Liver (tissue), 9 donors: Measurements from ENCODE around the gene NAALADL1. TPM values are rescaled to one million over a fixed set of nuclear protein-coding genes. Genes with fewer than 3 reads are reported as not detected.

ENCODE experiments used
- DNase-seq: peaks from one replicate; pipeline ENCODE4 v3.0.0-alpha.2; 2017; ENCODE audit warnings: low spot score
- H3K27ac ChIP-seq, 2 donors: one replicate each; pipeline ENCODE4 v1.7.0; 2013; ENCODE audit warnings: inconsistent platforms in 2 of 2, low read length in 2 of 2, control low read depth in 1 of 2, low read depth in 1 of 2, mild to moderate bottlenecking in 1 of 2
- H3K27me3 ChIP-seq, 4 donors: one replicate each; pipeline versions ENCODE4 v1.6.1 to v1.7.0; 2013; ENCODE audit warnings: low read length in 3 of 4, inconsistent platforms in 1 of 4, mild to moderate bottlenecking in 1 of 4, moderate library complexity in 1 of 4; ENCODE audit not compliant: control insufficient read depth in 4 of 4, insufficient read depth in 4 of 4
- H3K36me3 ChIP-seq, 4 donors: one replicate each; pipeline versions ENCODE4 v1.6.1 to v1.7.0; 2013; ENCODE audit warnings: low read length in 3 of 4, mild to moderate bottlenecking in 3 of 4, low read depth in 1 of 4, moderate library complexity in 1 of 4; ENCODE audit not compliant: control insufficient read depth in 4 of 4, insufficient read depth in 3 of 4
- H3K4me1 ChIP-seq, 4 donors: one replicate each; pipeline versions ENCODE4 v1.6.1 to v1.7.0; 2013; ENCODE audit warnings: low read length in 3 of 4, mild to moderate bottlenecking in 3 of 4, moderate library complexity in 1 of 4; ENCODE audit not compliant: control insufficient read depth in 4 of 4, insufficient read depth in 4 of 4
- H3K4me3 ChIP-seq, 3 donors: one replicate each; pipeline versions ENCODE4 v1.6.1 to v1.7.0; 2013; ENCODE audit warnings: low read length in 3 of 3, control low read depth in 1 of 3, low read depth in 1 of 3, mild to moderate bottlenecking in 1 of 3
- H3K9ac ChIP-seq, 2 donors: one replicate each; pipeline ENCODE4 v1.7.0; 2013; ENCODE audit warnings: low read length in 2 of 2, mild to moderate bottlenecking in 2 of 2, moderate library complexity in 2 of 2, control low read depth in 1 of 2, low read depth in 1 of 2
- H3K9me3 ChIP-seq, 4 donors: one replicate each; pipeline versions ENCODE4 v1.6.1 to v1.7.0; 2013; ENCODE audit warnings: low read length in 3 of 4; ENCODE audit not compliant: control insufficient read depth in 4 of 4
- EGR1 ChIP-seq, 2 donors: IDR thresholded peaks; 2 replicates each; pipeline ENCODE4 v1.6.1; 2016 to 2018; ENCODE audit warnings: antibody characterized with exemption in 2 of 2, low read depth in 2 of 2
- FOXA1 ChIP-seq: IDR thresholded peaks from 2 replicates; pipeline ENCODE4 v1.6.1; 2016; ENCODE audit warnings: antibody characterized with exemption
- FOXA2 ChIP-seq: IDR thresholded peaks from 2 replicates; pipeline ENCODE4 v1.6.1; 2016; ENCODE audit warnings: antibody characterized with exemption
- GABPA ChIP-seq, 2 donors: IDR thresholded peaks in 1 of 2; conservative IDR thresholded peaks in 1 of 2; 2 replicates each; pipeline ENCODE4 v1.6.1; 2016; ENCODE audit warnings: antibody characterized with exemption in 2 of 2, mild to moderate bottlenecking in 1 of 2, moderate library complexity in 1 of 2
- HNF4A ChIP-seq, 2 donors: conservative IDR thresholded peaks; 2 replicates each; pipeline ENCODE4 v1.6.1; 2016; ENCODE audit warnings: antibody characterized with exemption in 2 of 2, mild to moderate bottlenecking in 2 of 2
- HNF4G ChIP-seq: IDR thresholded peaks from 2 replicates; pipeline ENCODE4 v1.6.1; 2016; ENCODE audit warnings: antibody characterized with exemption
- JUND ChIP-seq, 2 donors: IDR thresholded peaks; 2 replicates each; pipeline ENCODE4 v1.6.1; 2016; ENCODE audit warnings: antibody characterized with exemption in 2 of 2
- NR2F2 ChIP-seq: IDR thresholded peaks from 2 replicates; pipeline ENCODE4 v1.6.1; 2016; ENCODE audit warnings: antibody characterized with exemption
- RAD21 ChIP-seq, 2 donors: IDR thresholded peaks; 2 replicates each; pipeline ENCODE4 v1.6.1; 2016; ENCODE audit warnings: antibody characterized with exemption in 2 of 2, mild to moderate bottlenecking in 2 of 2
- RXRA ChIP-seq, 2 donors: IDR thresholded peaks; 2 replicates each; pipeline ENCODE4 v1.6.1; 2017 to 2018; ENCODE audit warnings: antibody characterized with exemption in 2 of 2, mild to moderate bottlenecking in 1 of 2
- SP1 ChIP-seq: IDR thresholded peaks from 2 replicates; pipeline ENCODE4 v1.6.1; 2018; ENCODE audit warnings: antibody characterized with exemption, mild to moderate bottlenecking
- TAF1 ChIP-seq: conservative IDR thresholded peaks from 2 replicates; pipeline ENCODE4 v1.6.1; 2016; ENCODE audit warnings: antibody characterized with exemption, mild to moderate bottlenecking
- YY1 ChIP-seq: IDR thresholded peaks from 2 replicates; pipeline ENCODE4 v1.6.1; 2016; ENCODE audit warnings: antibody characterized with exemption, mild to moderate bottlenecking
- ZBTB33 ChIP-seq: IDR thresholded peaks from 2 replicates; pipeline ENCODE4 v1.6.1; 2016; ENCODE audit warnings: antibody characterized with exemption
- WGBS: extraction: QIAGEN DNeasy Blood & Tissue Kit; methylation state at CpG from one replicate; pipeline ENCODE4 v1.1.7; 2013; 5-methylcytosine and 5-hydroxymethylcytosine counted together
- polyA plus RNA-seq, 2 donors: library from polyadenylated mRNA; stranded (reverse) in 1 of 2; unstranded in 1 of 2; fragments of 200-250 nt in 1 of 2; fragments of >200 nt in 1 of 2; fragmentation: Nextera tagmentation in 1 of 2; extraction: Ambion mirVana in 1 of 2; gene quantifications; one replicate each; pipeline versions ENCODE4 v1.2.1 to v1.2.3, GENCODE V29; 2013 to 2015
- total RNA-seq, 2 donors: library from RNA; depleted of rRNA; stranded (reverse); fragments of >200 nt; gene quantifications; one replicate each; pipeline ENCODE4 v1.2.3, GENCODE V29; 2014
- TF ChIP-seq, protein P1 (sequence below): IDR thresholded peaks from 2 replicates; pipeline ENCODE4 v1.6.1; 2016; ENCODE audit warnings: antibody characterized with exemption, mild to moderate bottlenecking
- TF ChIP-seq, protein P2 (sequence below): IDR thresholded peaks from 2 replicates; pipeline ENCODE4 v1.6.1; 2016; ENCODE audit warnings: antibody characterized with exemption
- TF ChIP-seq, protein P3 (sequence below): IDR thresholded peaks from 2 replicates; pipeline ENCODE4 v1.6.1; 2016; ENCODE audit warnings: antibody characterized with exemption
- TF ChIP-seq, protein P4 (sequence below): fragments of 150-350 bp; IDR thresholded peaks from 2 replicates; pipeline ENCODE4 v1.5.1; 2017; ENCODE audit warnings: improper control_type of control experiment, low read depth, low read length; ENCODE audit not compliant: missing input control
- donor health status: healthy.
- donor health status: healthy.
- donor health status: healthy.
- donor health status: healthy.
- donor health status: healthy.

Gene NAALADL1
- total and polyA plus RNA-seq, 4 donors = 1.2 to 2.1 (median 1.6) TPM

DNA sequence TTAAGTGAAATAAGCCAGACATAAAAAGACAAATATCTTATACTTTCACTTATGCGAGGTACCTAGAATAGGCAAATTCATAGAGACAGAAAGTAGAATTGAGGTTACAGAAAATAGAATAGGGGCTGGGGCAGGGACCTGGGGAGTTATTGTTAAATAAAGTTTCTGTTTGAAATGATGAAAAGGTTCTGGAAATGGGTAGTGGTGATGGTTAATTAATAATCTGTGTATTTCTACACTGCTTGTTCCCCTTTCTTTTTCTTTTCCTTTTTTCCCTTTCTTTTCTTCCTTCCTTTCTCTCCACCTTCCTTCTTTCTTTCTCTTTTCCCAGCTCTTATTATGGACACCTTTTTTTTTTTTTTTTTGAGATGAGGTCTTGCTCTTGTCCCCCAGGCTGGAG, 2.8 kb downstream of the NAALADL1 start (continued):
- TF ChIP-seq, protein P1, sequence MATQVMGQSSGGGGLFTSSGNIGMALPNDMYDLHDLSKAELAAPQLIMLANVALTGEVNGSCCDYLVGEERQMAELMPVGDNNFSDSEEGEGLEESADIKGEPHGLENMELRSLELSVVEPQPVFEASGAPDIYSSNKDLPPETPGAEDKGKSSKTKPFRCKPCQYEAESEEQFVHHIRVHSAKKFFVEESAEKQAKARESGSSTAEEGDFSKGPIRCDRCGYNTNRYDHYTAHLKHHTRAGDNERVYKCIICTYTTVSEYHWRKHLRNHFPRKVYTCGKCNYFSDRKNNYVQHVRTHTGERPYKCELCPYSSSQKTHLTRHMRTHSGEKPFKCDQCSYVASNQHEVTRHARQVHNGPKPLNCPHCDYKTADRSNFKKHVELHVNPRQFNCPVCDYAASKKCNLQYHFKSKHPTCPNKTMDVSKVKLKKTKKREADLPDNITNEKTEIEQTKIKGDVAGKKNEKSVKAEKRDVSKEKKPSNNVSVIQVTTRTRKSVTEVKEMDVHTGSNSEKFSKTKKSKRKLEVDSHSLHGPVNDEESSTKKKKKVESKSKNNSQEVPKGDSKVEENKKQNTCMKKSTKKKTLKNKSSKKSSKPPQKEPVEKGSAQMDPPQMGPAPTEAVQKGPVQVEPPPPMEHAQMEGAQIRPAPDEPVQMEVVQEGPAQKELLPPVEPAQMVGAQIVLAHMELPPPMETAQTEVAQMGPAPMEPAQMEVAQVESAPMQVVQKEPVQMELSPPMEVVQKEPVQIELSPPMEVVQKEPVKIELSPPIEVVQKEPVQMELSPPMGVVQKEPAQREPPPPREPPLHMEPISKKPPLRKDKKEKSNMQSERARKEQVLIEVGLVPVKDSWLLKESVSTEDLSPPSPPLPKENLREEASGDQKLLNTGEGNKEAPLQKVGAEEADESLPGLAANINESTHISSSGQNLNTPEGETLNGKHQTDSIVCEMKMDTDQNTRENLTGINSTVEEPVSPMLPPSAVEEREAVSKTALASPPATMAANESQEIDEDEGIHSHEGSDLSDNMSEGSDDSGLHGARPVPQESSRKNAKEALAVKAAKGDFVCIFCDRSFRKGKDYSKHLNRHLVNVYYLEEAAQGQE = no peak

- peaks cover 0 to 4% (median 1%) of the 10 kb centered on the region in 4 donors for H3K4me1 ChIP-seq
- H3K9me3 ChIP-seq = no peaks in the 10 kb centered on the region
- no peak overlapping the region for H3K9ac ChIP-seq
- H3K27me3 ChIP-seq = no peaks in the 10 kb centered on the region
- TF ChIP-seq NR2F2 (no peak), RAD21 (IDR thresholded peaks at IDR 0.05) (no peak), HNF4G (no peak), SP1 (no peak), YY1 (no peak), GABPA (IDR thresholded peaks at IDR 0.05 in 1 of 2, conservative IDR thresholded peaks at IDR 0.05 in 1 of 2) (no peak), RXRA (IDR thresholded peaks at IDR 0.05) (no peak), HNF4A (conservative IDR thresholded peaks at IDR 0.05) (no peak)
- TF ChIP-seq, protein P2, sequence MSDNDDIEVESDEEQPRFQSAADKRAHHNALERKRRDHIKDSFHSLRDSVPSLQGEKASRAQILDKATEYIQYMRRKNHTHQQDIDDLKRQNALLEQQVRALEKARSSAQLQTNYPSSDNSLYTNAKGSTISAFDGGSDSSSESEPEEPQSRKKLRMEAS = no peak
- no peak overlapping the region for H3K4me3 ChIP-seq
- WGBS = 64% methylated on average over 8 of the region's 8 CpGs
- no peak overlapping the region for H3K27ac ChIP-seq
- DNase-seq = no peak
- no peaks in the 10 kb centered on the region for H3K36me3 ChIP-seq
These were observed 4.4 kb downstream of the NAALADL1 start for GRCh38 chr11:65053827-65054508.

GRCh38 chr11:65051398-65051858, 6.9 kb downstream of the NAALADL1 start:
- Histone ChIP-seq H3K27me3 (no peaks in the 10 kb centered on the region), H3K36me3 (no peaks in the 10 kb centered on the region), H3K9me3 (no peaks in the 10 kb centered on the region), H3K9ac (no peak overlapping the region), H3K4me1 (peaks cover 0 to 4% (median 1%) of the 10 kb centered on the region in 4 donors), H3K4me3 (no peak overlapping the region), H3K27ac (no peak overlapping the region)
- 88% methylated on average over 9 of the region's 9 CpGs for WGBS
- no peak for DNase-seq
- no peak for TF ChIP-seq JUND (IDR thresholded peaks at IDR 0.05)
- TF ChIP-seq, protein P2 = no peak
- no peak for TF ChIP-seq FOXA1
- TF ChIP-seq NR2F2 = no peak
- no peak for TF ChIP-seq GABPA (IDR thresholded peaks at IDR 0.05 in 1 of 2, conservative IDR thresholded peaks at IDR 0.05 in 1 of 2)
- TF ChIP-seq RAD21 (IDR thresholded peaks at IDR 0.05) = no peak
- no peak for TF ChIP-seq YY1
- TF ChIP-seq, protein P1 = no peak
- TF ChIP-seq ZBTB33 = no peak
- no peak for TF ChIP-seq HNF4A (conservative IDR thresholded peaks at IDR 0.05)
- TF ChIP-seq SP1 = no peak
- TF ChIP-seq, protein P3, sequence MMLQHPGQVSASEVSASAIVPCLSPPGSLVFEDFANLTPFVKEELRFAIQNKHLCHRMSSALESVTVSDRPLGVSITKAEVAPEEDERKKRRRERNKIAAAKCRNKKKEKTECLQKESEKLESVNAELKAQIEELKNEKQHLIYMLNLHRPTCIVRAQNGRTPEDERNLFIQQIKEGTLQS = no peak
- no peak for TF ChIP-seq TAF1
- TF ChIP-seq, protein P4, sequence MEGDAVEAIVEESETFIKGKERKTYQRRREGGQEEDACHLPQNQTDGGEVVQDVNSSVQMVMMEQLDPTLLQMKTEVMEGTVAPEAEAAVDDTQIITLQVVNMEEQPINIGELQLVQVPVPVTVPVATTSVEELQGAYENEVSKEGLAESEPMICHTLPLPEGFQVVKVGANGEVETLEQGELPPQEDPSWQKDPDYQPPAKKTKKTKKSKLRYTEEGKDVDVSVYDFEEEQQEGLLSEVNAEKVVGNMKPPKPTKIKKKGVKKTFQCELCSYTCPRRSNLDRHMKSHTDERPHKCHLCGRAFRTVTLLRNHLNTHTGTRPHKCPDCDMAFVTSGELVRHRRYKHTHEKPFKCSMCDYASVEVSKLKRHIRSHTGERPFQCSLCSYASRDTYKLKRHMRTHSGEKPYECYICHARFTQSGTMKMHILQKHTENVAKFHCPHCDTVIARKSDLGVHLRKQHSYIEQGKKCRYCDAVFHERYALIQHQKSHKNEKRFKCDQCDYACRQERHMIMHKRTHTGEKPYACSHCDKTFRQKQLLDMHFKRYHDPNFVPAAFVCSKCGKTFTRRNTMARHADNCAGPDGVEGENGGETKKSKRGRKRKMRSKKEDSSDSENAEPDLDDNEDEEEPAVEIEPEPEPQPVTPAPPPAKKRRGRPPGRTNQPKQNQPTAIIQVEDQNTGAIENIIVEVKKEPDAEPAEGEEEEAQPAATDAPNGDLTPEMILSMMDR = no peak
- no peak for TF ChIP-seq RXRA (IDR thresholded peaks at IDR 0.05)
- no peak for TF ChIP-seq FOXA2
- TF ChIP-seq EGR1 (IDR thresholded peaks at IDR 0.05; ENCODE audit: low read depth in 2 of 2) = no peak
